Transverse colon (tissue), 4 donors: ENCODE results near the gene BANF2. TPM values are rescaled to one million over a fixed set of nuclear protein-coding genes. Genes with fewer than 3 reads are reported as not detected.

ENCODE experiments used
- DNase-seq: peaks from one replicate; pipeline ENCODE4 v3.0.0-alpha.2; 2019
- H3K27ac ChIP-seq, 4 donors: fragments of 200-600 bp; sonication (generic); 2 replicates each; pipeline ENCODE4 v1.5.1; 2016 to 2018; ENCODE audit warnings: inconsistent platforms in 4 of 4
- H3K27me3 ChIP-seq: fragments of 200-600 bp; sonication (generic); 2 replicates; pipeline ENCODE4 v1.5.1; 2017; ENCODE audit warnings: inconsistent platforms
- H3K36me3 ChIP-seq, 4 donors: fragments of 200-600 bp; sonication (generic); 2 replicates each; pipeline ENCODE4 v1.5.1; 2017 to 2019; ENCODE audit warnings: inconsistent platforms in 4 of 4
- H3K4me1 ChIP-seq, 4 donors: fragments of 200-600 bp; sonication (generic); 2 replicates each; pipeline ENCODE4 v1.5.1; 2017 to 2020; ENCODE audit warnings: inconsistent platforms in 4 of 4
- H3K4me3 ChIP-seq, 4 donors: fragments of 200-600 bp; sonication (generic); 1 replicate in 1 of 4; 2 replicates in 3 of 4; pipeline versions ENCODE4 v1.5.1 to v1.6.1; 2017 to 2019; ENCODE audit warnings: inconsistent platforms in 4 of 4
- H3K9me3 ChIP-seq, 2 donors: fragments of 200-600 bp; sonication (generic); 2 replicates each; pipeline ENCODE4 v1.5.1; 2017 to 2019; ENCODE audit warnings: inconsistent platforms in 2 of 2
- EP300 ChIP-seq: sonication (generic); formaldehyde crosslinking; IDR thresholded peaks from one replicate; pipeline ENCODE4 v1.6.1; 2017; ENCODE audit warnings: antibody characterized with exemption, low read depth
- POLR2A ChIP-seq: fragments of 450-650 bp; IDR thresholded peaks from one replicate; pipeline ENCODE4 v1.6.1; 2016; ENCODE audit warnings: antibody characterized with exemption, mild to moderate bottlenecking, moderate library complexity
- POLR2AphosphoS5 ChIP-seq, 3 donors: sonication (generic); formaldehyde crosslinking; IDR thresholded peaks; one replicate each; pipeline ENCODE4 v1.6.1; 2016; ENCODE audit warnings: antibody characterized with exemption in 3 of 3
- WGBS, 2 donors: methylation state at CpG; one replicate each; pipeline ENCODE4 v1.1.5; 2018; ENCODE audit warnings: low coverage in 1 of 2; 5-methylcytosine and 5-hydroxymethylcytosine counted together
- in situ Hi-C, 4 donors: fragments of 200-750 bp; cut with MboI; loops; one replicate each; pipeline versions ENCODE4 v1.15.0 to v1.15.1; 2017; ENCODE audit warnings: low sequenced_read_pairs in 3 of 4, low pct_ligation_motif_present in 1 of 4, low pct_unique_long_range_greater_than_20kb in 1 of 4
- intact Hi-C: fragments of 100-400 bp; cut with DNase I; formaldehyde crosslinking; loops from one replicate; pipeline ENCODE4 v1.15.1; 2023; ENCODE audit warnings: low total_unique reads
- total RNA-seq, 4 donors: library from RNA; depleted of rRNA; stranded (reverse); fragments of >200 nt; gene quantifications; one replicate each; pipeline ENCODE4 v1.1.0, GENCODE V29; 2016
- TF ChIP-seq, protein P1 (sequence below), 5 experiments: fragments of 200-600 bp in 3 of 5; fragments of 450-650 bp in 2 of 5; sonication (generic) in 3 of 5; IDR thresholded peaks; 1 replicate in 2 of 5; 2 replicates in 3 of 5; pipeline ENCODE4 v1.5.1; 2016 to 2017; ENCODE audit warnings: antibody characterized with exemption in 5 of 5, inconsistent platforms in 3 of 5, mild to moderate bottlenecking in 2 of 5, moderate library complexity in 1 of 5

Gene BANF2
- total RNA-seq, 4 donors from 2014 or later, result not detected

- Histone ChIP-seq H3K4me1 (no peaks in the 10 kb centered on the region), H3K27ac (no peak overlapping the region), H3K9me3 (no peaks in the 10 kb centered on the region), H3K36me3 (no peaks in the 10 kb centered on the region), H3K4me3 (no peak overlapping the region), H3K27me3 (no peaks in the 10 kb centered on the region)
- no peak for DNase-seq
- 53 to 80% methylated on average over 2 of the region's 2 CpGs for WGBS, 2 donors
- in situ Hi-C loops, result loop anchor here in 1 of 4 donors (25.0 kb wide), 1 partner anchor 197 kb away; no protein-coding TSS in a partner anchor
- intact Hi-C loops, result no loop called here
- TF ChIP-seq POLR2A, result no peak
- TF ChIP-seq EP300, result no peak
- TF ChIP-seq, protein P1, sequence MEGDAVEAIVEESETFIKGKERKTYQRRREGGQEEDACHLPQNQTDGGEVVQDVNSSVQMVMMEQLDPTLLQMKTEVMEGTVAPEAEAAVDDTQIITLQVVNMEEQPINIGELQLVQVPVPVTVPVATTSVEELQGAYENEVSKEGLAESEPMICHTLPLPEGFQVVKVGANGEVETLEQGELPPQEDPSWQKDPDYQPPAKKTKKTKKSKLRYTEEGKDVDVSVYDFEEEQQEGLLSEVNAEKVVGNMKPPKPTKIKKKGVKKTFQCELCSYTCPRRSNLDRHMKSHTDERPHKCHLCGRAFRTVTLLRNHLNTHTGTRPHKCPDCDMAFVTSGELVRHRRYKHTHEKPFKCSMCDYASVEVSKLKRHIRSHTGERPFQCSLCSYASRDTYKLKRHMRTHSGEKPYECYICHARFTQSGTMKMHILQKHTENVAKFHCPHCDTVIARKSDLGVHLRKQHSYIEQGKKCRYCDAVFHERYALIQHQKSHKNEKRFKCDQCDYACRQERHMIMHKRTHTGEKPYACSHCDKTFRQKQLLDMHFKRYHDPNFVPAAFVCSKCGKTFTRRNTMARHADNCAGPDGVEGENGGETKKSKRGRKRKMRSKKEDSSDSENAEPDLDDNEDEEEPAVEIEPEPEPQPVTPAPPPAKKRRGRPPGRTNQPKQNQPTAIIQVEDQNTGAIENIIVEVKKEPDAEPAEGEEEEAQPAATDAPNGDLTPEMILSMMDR (IDR thresholded peaks at IDR 0.05), result no peak
- no peak for TF ChIP-seq POLR2AphosphoS5 (IDR thresholded peaks at IDR 0.05)
Measured at GRCh38 chr20:17690144-17690543, 9.6 kb upstream of the BANF2 start.

GRCh38 chr20:17691758-17692157 is 8.0 kb upstream of the BANF2 start:
- intact Hi-C loops, result no loop called here
- no peaks in the 10 kb centered on the region for H3K27me3 ChIP-seq
- whole genome bisulfite sequencing, 2 donors, result 73 to 80% methylated on average over 2 of the region's 2 CpGs

DNA sequence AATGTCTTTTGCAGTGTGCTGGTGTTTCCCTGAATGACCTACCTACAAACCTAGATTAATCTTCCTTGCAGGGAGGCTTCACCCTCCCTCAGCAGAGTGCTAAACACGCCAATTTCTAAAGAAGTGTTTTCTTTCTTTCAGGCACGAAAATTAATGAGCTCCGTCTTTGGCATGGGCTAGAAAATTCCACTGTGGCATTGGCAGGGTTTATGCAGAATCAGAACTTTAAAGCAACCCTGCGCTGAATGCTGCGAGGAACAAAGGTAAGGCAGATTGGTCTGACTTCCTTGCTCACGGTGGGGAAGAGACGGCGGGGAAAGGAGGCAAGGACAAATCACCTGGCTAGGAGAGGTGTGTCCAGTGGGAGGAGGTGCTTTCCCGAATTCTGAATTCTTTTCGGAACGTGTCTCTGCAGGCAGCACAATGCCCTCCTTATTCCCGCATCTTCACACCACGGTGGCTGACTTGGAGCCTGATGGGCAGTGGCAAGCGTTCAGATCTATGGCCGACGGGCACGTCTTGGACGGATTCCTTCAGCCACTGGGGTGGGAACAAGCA is 6.2 kb upstream of the BANF2 start:
- Histone ChIP-seq H3K27me3 (no peaks in the 10 kb centered on the region), H3K9me3 (no peaks in the 10 kb centered on the region), H3K4me1 (no peaks in the 10 kb centered on the region), H3K4me3 (no peak overlapping the region), H3K36me3 (no peaks in the 10 kb centered on the region), H3K27ac (no peak overlapping the region)
- TF ChIP-seq, protein P1 (IDR thresholded peaks at IDR 0.05), result no peak
- TF ChIP-seq EP300, result no peak
- no peak for TF ChIP-seq POLR2A
- TF ChIP-seq POLR2AphosphoS5 (IDR thresholded peaks at IDR 0.05), result no peak
- no peak for DNase-seq
- intact Hi-C loops (no loop called here), in situ Hi-C loops (loop anchor here in 1 of 4 donors (25.0 kb wide), 1 partner anchor 194 kb away; no protein-coding TSS in a partner anchor)
- WGBS, 2 donors, result 87 to 92% methylated on average over 7 to 18 of the region's 18 CpGs

More at GRCh38 chr20:17691758-17692157, 8.0 kb upstream of the BANF2 start:
- no peak for DNase-seq
- H3K4me3 ChIP-seq, result no peak overlapping the region
- in situ Hi-C loops, result loop anchor here in 1 of 4 donors (25.0 kb wide), 1 partner anchor 196 kb away; no protein-coding TSS in a partner anchor
- H3K27ac ChIP-seq, result no peak overlapping the region
- no peaks in the 10 kb centered on the region for H3K4me1 ChIP-seq
- H3K9me3 ChIP-seq, result no peaks in the 10 kb centered on the region
- TF ChIP-seq, protein P1 (IDR thresholded peaks at IDR 0.05), result no peak
- TF ChIP-seq EP300 (no peak), POLR2AphosphoS5 (IDR thresholded peaks at IDR 0.05) (no peak), POLR2A (no peak)
- no peaks in the 10 kb centered on the region for H3K36me3 ChIP-seq

GRCh38 chr20:17694767-17695166 is 5.0 kb upstream of the BANF2 start:
- TF ChIP-seq, protein P1 (IDR thresholded peaks at IDR 0.05), result no peak
- TF ChIP-seq POLR2AphosphoS5 (IDR thresholded peaks at IDR 0.05), result no peak
- no peak for TF ChIP-seq POLR2A
- TF ChIP-seq EP300, result no peak
- 72% methylated on average over 3 of the region's 3 CpGs; no CpG with 5 or more reads in 1 of the 2 donors for WGBS, 2 donors
- in situ Hi-C loops, result loop anchor here in 1 of 4 donors (25.0 kb wide), 1 partner anchor 193 kb away; no protein-coding TSS in a partner anchor
- DNase-seq, result no peak
- H3K9me3 ChIP-seq, result no peaks in the 10 kb centered on the region
- no peaks in the 10 kb centered on the region for H3K27me3 ChIP-seq
- H3K4me3 ChIP-seq, result no peak overlapping the region
- intact Hi-C loops, result no loop called here
- H3K27ac ChIP-seq, result no peak overlapping the region
- H3K4me1 ChIP-seq, result no peaks in the 10 kb centered on the region
- H3K36me3 ChIP-seq, result no peaks in the 10 kb centered on the region
